ENCODE measurements around the gene SORL1.
"Not testable (repeated sequence)": the region's sequence is repeated elsewhere in the genome, so short reads cannot be mapped to it uniquely, and the experiment has no call there.

Gene SORL1

GRCh38 chr11:121569332-121570299 lies 117.5 kb downstream of the SORL1 start:
- DNase-seq = not testable (repeated sequence)

GRCh38 chr11:121570453-121570852 lies 118.3 kb downstream of the SORL1 start:
- DNase-seq = no peak

GRCh38 chr11:121571506-121571905 lies 119.4 kb downstream of the SORL1 start:
- DNase-seq = no peak

- DNase-seq = peak; percentile 59
Measured at GRCh38 chr11:121572571-121573059, 120.5 kb downstream of the SORL1 start.

GRCh38 chr11:121574801-121575200 lies 122.7 kb downstream of the SORL1 start:
- DNase-seq = no peak

GRCh38 chr11:121575250-121575962 lies 123.3 kb downstream of the SORL1 start:
- DNase-seq = no peak

GRCh38 chr11:121575963-121576290 lies 123.8 kb downstream of the SORL1 start:
- DNase-seq = no peak

GRCh38 chr11:121576531-121576930 lies 124.4 kb downstream of the SORL1 start:
- no peak for DNase-seq

GRCh38 chr11:121577106-121577848 lies 125.2 kb downstream of the SORL1 start:
- peak; percentile 27 for DNase-seq

GRCh38 chr11:121578251-121578976 lies 126.3 kb downstream of the SORL1 start:
- DNase-seq = peak; percentile 14

GRCh38 chr11:121580154-121580553 lies 128.0 kb downstream of the SORL1 start:
- DNase-seq = no peak

- DNase-seq = no peak
Measured at GRCh38 chr11:121581607-121582006, 129.5 kb downstream of the SORL1 start.

GRCh38 chr11:121582296-121582695 lies 130.2 kb downstream of the SORL1 start:
- DNase-seq = peak; percentile 55

GRCh38 chr11:121583825-121584224 lies 131.7 kb downstream of the SORL1 start:
- no peak for DNase-seq

- DNase-seq = no peak
Measured at GRCh38 chr11:121586750-121587149, 134.6 kb downstream of the SORL1 start.

- no peak for DNase-seq
Measured at GRCh38 chr11:121587182-121587581, 135.1 kb downstream of the SORL1 start.

- DNase-seq = peak; percentile 93
Measured at GRCh38 chr11:121588747-121589146, 136.6 kb downstream of the SORL1 start.

- DNase-seq = peak; percentile 31
Measured at GRCh38 chr11:121589946-121590537, 137.9 kb downstream of the SORL1 start.

- no peak for DNase-seq
Measured at GRCh38 chr11:121590772-121591404, 138.8 kb downstream of the SORL1 start.

GRCh38 chr11:121591405-121592033 lies 139.4 kb downstream of the SORL1 start:
- peak; percentile 91 for DNase-seq

GRCh38 chr11:121592708-121593107 lies 140.6 kb downstream of the SORL1 start:
- DNase-seq = no peak

Measured in hematopoietic multipotent progenitor cell treated with erythropoietin and hydrocortisone succinate and interleukin-3 and kit ligand, for 6 days (in vitro differentiated cells).